ENCODE data around the gene WDR72. TPM values are rescaled to one million over a fixed set of nuclear protein-coding genes. Genes with fewer than 3 reads are reported as not detected.

Gene WDR72
- total RNA-seq, 1 donor = not detected

- H3K4me3 ChIP-seq (ENCODE audit: low read depth, low read length) = no peak overlapping the region
- no peak for DNase-seq (ENCODE audit: low read depth)
- no peak for TF ChIP-seq CTCF (IDR thresholded peaks at IDR 0.05; ENCODE audit: insufficient read depth, low read depth, low read length)
Observed at GRCh38 chr15:53747501-53748068, 11.9 kb downstream of the WDR72 start.

- no peak for TF ChIP-seq CTCF (IDR thresholded peaks at IDR 0.05; ENCODE audit: insufficient read depth, low read depth, low read length)
- DNase-seq (ENCODE audit: low read depth) = no peak
- H3K4me3 ChIP-seq (ENCODE audit: low read depth, low read length) = no peak overlapping the region
Observed at GRCh38 chr15:53746101-53746500, 13.4 kb downstream of the WDR72 start.

DNA sequence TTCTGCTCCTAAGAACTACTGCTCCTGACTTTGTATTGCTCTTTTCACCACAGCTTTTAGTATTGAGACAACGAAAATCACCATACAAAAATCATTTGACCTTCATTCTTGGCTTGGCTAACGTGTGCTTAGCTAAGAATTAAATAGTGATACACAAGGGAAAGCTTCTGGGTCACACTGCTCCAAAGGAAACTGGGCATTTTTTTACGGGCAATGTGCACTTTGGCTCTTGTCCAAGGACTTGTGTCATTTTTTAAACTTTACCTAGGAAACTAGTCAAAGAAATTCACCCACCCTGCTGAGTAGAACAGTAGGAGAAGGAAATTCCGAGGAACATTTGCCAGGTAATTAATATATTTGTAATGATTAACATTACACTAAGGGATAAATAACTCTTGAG lies 19.8 kb downstream of the WDR72 start:
- no peak overlapping the region for H3K4me3 ChIP-seq (ENCODE audit: low read depth, low read length)
- no peak for DNase-seq (ENCODE audit: low read depth)
- TF ChIP-seq CTCF (IDR thresholded peaks at IDR 0.05; ENCODE audit: insufficient read depth, low read depth, low read length) = no peak

- no peak overlapping the region for H3K4me3 ChIP-seq (ENCODE audit: low read depth, low read length)
- DNase-seq (ENCODE audit: low read depth) = no peak
- no peak for TF ChIP-seq CTCF (IDR thresholded peaks at IDR 0.05; ENCODE audit: insufficient read depth, low read depth, low read length)
Observed at GRCh38 chr15:53739187-53739586, 20.3 kb downstream of the WDR72 start.

DNA sequence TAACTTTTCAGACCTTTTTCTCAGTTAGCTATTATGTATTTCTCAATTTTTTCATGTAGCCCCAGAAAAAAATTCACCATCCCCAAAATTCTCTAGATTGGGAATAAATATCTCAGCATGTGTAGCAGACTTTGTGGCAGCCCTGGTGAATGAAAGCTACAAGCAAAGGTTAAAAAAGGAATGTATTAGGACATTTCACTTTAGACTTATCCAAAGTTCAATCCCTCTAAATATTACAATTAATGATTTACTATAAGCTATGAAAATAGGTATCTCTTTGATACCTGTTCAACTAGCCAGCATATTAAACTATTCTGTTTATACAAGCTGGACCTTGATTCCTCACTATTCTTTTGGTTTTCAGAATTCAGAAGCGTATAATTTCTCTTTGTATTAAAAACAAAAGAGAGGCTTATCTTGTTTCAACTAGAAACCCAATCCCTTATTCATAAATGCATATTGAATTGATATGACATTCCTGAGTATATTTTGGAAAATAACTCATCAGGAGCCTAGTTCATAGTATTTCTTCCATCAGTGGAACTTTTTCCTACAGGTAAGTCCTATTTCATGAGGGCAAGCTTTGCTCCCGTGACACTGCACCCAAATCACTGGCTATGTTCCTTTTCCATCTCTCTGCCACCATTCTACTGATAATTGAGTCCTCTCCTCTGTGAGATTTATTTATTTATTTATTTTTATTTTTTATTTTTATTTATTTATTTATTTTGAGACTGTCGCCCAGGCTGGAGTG lies 38.0 kb downstream of the WDR72 start:
- no peak overlapping the region for H3K4me3 ChIP-seq (ENCODE audit: low read depth, low read length)
- no peak for TF ChIP-seq CTCF (IDR thresholded peaks at IDR 0.05; ENCODE audit: insufficient read depth, low read depth, low read length)

DNA sequence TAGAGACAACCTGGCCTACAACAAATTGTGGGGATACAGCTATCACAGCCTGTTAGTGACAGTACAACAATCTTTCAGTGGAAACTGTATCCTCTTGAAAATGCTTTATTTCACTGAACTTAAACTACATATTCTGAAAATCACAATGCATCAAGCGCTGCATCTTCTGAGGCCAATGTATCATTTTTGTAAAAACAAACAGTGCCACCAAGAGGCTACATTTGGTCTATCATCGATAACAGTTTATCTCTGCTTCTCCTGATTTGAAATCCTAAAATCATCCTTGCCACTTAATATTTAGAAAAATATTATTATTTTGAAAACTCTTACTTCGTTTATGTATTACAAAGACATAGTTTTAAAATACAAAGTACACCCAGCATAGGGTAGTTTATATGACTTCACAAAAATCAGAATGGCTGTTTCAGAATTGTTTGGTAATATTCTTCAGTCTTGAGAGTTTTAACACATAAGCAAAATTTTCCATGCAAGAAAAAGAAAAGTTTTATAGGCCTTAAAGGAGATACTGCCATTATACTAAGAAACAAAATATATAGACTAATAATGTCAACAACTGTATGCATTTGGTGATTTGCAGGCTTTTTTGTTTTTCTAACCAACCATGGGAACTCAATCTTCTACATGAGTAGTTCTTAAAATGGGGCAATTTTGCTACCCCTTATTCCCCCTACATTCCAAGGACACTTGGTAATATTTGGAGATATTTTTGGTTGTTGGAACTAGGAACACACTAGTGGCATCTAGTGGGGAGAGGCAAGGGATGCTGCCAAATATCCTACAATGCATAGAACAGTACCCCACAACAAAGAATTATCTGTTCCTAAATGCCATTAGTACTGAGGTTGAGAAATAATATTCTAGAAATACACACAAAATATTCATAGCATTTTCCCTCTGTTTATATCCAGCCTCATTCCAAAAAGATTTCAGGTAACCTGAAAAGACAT lies 42.3 kb downstream of the WDR72 start:
- no peak for TF ChIP-seq CTCF (IDR thresholded peaks at IDR 0.05; ENCODE audit: insufficient read depth, low read depth, low read length)
- no peak for DNase-seq (ENCODE audit: low read depth)
- H3K4me3 ChIP-seq (ENCODE audit: low read depth, low read length) = no peak overlapping the region

More for the DNA sequence above, 38.0 kb downstream of the WDR72 start:
- no peak for DNase-seq (ENCODE audit: low read depth)
